A375 (cell line): Measurements from ENCODE around the gene HMSD. TPM values are rescaled to one million over a fixed set of nuclear protein-coding genes. Genes with fewer than 3 reads are reported as not detected.

Experiments
- total RNA-seq: library from RNA; depleted of rRNA; stranded (reverse); fragments of >200 nt; shearing (Covaris generic); gene quantifications from 2 replicates; pipeline ENCODE4 v1.2.3, GENCODE V29; 2014; rRNA removed

HMSD gene
- total RNA-seq = not detected in 2 replicates

DNA sequence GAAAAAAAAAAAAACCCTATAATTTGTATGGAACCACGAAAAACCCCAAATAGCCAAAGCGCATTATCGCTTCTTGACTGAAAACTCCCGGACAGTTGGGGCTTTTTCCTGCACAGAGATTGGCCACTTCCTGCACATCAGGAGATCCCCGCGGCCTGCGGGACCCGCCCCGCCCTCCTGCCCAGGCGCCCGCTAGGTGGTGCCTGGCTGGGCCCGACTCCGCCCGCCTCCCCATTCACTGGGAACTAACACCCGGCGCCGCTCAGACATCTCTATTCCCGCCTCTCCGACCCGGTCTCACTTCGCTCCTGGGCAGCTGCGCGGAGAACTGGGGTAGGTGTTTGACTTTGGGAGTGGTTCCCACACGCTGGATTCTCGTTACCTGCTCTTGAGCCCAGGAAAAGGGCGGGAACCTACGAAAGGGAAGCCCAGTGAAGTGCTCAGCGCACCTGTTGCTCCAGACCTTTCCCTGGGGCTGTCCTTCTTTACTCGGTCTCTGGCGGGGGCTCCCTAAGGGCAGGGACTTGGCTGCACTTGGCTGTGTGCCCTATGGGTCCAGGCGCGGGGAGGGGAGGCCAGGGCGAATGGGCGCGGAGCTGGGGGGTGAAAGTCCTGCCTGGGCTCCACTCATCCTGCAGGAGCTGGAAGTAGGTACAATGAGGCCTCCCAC is at the start of gene HMSD:
Gene HMSD, plus strand, starts transcription at position 234 of the 670 bp plus-strand sequence. CDS start 4,155 bp downstream, outside the sequence.

GRCh38 chr18:63907664-63908063 is 41.4 kb upstream of the HMSD start, which contains the start of gene SERPINB10:
Gene SERPINB10, plus strand, starts transcription at chr18:63907958. Its CDS starts 7,553 bp downstream, at chr18:63915511.

GRCh38 chr18:63969942-63970808 is 21.1 kb downstream of the HMSD start, which contains the start of gene SERPINB8:
Gene SERPINB8, plus strand, starts transcription at chr18:63970081. Its CDS starts 8,228 bp downstream, at chr18:63978309.

Other genes with a start within 250 kb of the HMSD start
- gene SERPINB11, start 246.3 kb upstream of the HMSD start, total RNA-seq = not detected in 2 replicates
- gene SERPINB7, start 173.9 kb upstream of the HMSD start, total RNA-seq = 2.8 and 4.8 TPM in 2 replicates
- 0.08 and 0.34 TPM in 2 replicates for gene SERPINB2, start 61.6 kb upstream of the HMSD start, total RNA-seq
- not detected in 2 replicates for gene SERPINB10, start 41.3 kb upstream of the HMSD start, total RNA-seq
- gene SERPINB8, start 20.8 kb downstream of the HMSD start, total RNA-seq = 22.9 and 26.9 TPM in 2 replicates
- not detected in 2 replicates for gene LINC00305, start 199.8 kb downstream of the HMSD start, total RNA-seq